Stimulated activated naive CD8-positive, alpha-beta T cell treated with anti-CD3 and anti-CD28 coated beads, Interleukin-15, Interleukin-2, amounts not matched to agents 100 ng/mL and 50 ng/mL, for 24 hours (primary cell): ENCODE measurements around the gene PLBD2.

ENCODE experiments used
- H3K27ac Mint-ChIP-seq: one replicate; pipeline ENCODE4 v1.8.0; 2021; ENCODE audit warnings: mild to moderate bottlenecking, mixed read lengths
- H3K27me3 Mint-ChIP-seq: one replicate; pipeline ENCODE4 v1.8.0; 2021; ENCODE audit warnings: mixed read lengths
- H3K36me3 Mint-ChIP-seq: one replicate; pipeline ENCODE4 v1.8.0; 2021; ENCODE audit warnings: low read depth, mixed read lengths
- H3K4me1 Mint-ChIP-seq: one replicate; pipeline ENCODE4 v1.8.0; 2021; ENCODE audit warnings: low read depth, mixed read lengths
- H3K4me3 Mint-ChIP-seq: one replicate; pipeline ENCODE4 v1.8.0; 2021; ENCODE audit warnings: mild to moderate bottlenecking, mixed read lengths
- H3K9me3 Mint-ChIP-seq: one replicate; pipeline ENCODE4 v1.8.0; 2021; ENCODE audit warnings: mixed read lengths

Gene PLBD2

DNA sequence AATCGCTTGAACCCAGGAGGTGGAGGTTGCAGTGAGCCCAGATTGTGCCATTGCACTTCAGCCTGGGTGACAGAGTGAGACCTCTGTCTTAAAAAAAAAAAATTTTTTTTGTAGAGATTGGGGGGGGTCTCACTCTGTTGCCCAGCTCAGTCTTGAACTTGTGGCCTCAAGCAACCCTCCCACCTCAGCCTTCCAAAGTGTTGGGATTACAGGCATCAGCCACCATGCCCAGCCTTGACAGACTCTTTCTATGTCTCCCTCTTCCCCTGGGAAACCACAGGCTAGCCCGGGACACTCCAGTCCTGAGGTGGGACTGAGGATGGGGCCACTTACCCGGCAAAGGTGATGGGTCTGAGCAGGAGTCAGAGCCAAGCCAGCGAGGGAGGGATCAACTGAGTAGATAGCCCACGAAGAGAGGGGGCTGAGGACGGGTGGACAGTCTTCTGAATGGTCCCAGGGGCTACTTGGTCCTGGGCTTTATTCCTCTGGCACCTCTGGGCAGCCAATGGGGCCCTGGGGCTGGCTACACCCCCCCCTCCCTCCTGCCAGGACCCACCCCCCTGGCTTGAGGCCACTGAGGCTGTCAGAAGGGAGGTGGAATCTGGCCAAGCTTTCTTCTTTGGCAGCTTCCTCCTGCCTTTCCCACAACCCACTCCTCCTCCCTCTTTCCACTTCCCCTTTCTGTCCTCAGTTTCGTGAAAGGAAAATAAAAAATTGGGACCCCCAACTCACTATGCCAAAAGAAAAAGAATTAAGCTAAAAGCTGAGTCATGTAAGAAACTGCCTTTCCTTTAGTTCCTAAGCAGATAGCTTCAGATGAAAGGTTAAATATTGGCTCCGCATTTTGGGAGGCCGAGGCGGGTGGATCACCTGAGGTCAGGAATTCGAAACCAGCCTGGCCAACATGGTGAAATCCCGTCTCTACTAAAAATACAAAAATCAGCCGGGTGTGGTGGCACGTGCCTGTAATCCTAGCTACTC is 45.3 kb downstream of the PLBD2 start, which contains the start of gene SDS:
Gene SDS (minus strand): TSS at position 453 of the 981 bp plus-strand sequence. CDS start 4,179 bp downstream, outside the sequence.
- no peaks in the 10 kb centered on the region for H3K36me3 Mint-ChIP-seq
- H3K4me1 Mint-ChIP-seq, result no peaks in the 10 kb centered on the region
- H3K27ac Mint-ChIP-seq, result no peak within 1 kb of the TSS
- H3K9me3 Mint-ChIP-seq, result no peaks in the 10 kb centered on the region
- no peak within 1 kb of the TSS for H3K4me3 Mint-ChIP-seq
- H3K27me3 Mint-ChIP-seq, result peaks cover 17% of the 10 kb centered on the region

DNA sequence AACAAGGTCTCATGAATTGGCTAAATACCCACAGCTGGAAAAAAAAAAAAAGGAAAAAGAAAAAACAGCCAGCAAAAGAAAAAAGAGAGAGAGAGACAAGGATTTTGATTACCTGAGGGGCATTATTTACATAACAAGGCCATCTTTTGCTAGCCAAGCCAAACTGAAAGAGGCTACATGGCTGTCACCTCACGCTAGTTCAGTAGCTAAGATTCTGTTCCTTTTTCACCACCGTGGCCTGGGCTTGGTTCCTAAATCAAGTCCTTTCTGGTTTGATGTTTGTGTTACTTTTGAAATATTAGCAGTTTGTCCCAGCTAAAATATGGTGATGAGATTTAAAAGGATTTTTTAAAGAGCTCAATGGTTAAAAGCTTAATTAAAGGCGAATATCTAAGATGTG is 47.3 kb downstream of the PLBD2 start:
- no peak overlapping the region for H3K27ac Mint-ChIP-seq
- H3K27me3 Mint-ChIP-seq, result peaks cover 23% of the 10 kb centered on the region
- H3K36me3 Mint-ChIP-seq, result no peaks in the 10 kb centered on the region
- no peak overlapping the region for H3K4me3 Mint-ChIP-seq
- no peaks in the 10 kb centered on the region for H3K4me1 Mint-ChIP-seq
- no peaks in the 10 kb centered on the region for H3K9me3 Mint-ChIP-seq

DNA sequence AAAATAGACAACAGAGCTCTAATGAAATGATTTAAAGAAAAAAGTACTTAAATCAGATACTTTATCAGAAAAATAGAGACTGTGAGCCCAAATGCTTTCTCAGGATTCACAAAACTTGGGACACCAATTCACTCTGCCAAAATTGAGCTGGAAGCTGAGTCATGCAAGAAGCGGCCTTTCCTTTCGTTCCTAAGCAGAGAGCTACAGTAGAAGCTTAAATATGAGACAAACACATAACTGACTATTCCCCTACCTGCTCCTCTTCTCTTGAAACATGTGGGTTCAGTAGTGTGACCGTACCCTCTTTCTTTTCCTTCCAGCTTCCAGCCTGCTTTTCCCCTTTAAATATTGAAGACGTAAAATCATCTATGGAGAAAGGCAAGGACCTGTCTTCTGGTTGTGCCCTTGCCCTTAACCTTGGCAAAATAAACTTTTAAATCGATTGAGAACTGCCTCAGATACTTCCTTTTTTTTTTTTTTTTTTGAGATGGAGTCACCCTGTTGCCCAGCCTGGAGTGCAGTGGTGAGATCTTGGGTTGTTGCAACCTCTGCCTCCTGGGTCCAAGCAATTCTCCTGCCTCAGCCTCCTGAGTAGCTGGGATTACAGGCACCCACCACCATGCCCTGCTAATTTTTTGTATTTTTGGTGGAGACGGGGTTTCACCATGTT is 49.7 kb downstream of the PLBD2 start:
- H3K4me3 Mint-ChIP-seq, result no peak overlapping the region
- no peaks in the 10 kb centered on the region for H3K36me3 Mint-ChIP-seq
- H3K4me1 Mint-ChIP-seq, result no peaks in the 10 kb centered on the region
- H3K9me3 Mint-ChIP-seq, result no peaks in the 10 kb centered on the region
- no peak overlapping the region for H3K27ac Mint-ChIP-seq
- peaks cover 23% of the 10 kb centered on the region for H3K27me3 Mint-ChIP-seq

DNA sequence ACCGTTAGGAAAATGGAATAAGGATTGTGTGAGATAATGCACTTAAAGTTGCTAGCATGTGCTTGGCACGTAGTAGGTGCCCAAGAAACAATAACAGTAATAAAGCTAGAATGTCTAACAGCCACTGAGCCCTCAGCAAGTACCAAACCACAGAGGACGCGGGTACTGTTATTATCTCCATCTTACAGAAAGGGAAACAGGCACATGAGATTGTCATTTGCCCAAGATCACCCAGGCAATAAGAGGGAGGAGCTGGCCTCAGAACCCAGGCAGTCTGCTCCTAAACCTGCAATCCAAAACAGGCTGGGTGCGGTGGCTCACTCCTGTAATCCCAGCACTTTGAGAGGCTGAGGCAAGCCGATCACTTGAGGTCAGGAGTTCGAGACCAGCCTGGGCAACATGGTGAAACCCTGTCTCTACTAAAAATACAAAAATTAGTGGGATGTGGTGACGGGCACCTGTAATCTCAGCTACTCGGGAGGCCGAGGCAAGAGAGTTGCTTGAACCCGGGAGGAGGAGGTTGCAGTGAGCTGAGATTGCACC is 50.4 kb downstream of the PLBD2 start:
- Mint-ChIP-seq H3K9me3 (no peaks in the 10 kb centered on the region), H3K4me1 (no peaks in the 10 kb centered on the region), H3K27me3 (peaks cover 22% of the 10 kb centered on the region), H3K36me3 (no peaks in the 10 kb centered on the region), H3K4me3 (no peak overlapping the region), H3K27ac (no peak overlapping the region)

DNA sequence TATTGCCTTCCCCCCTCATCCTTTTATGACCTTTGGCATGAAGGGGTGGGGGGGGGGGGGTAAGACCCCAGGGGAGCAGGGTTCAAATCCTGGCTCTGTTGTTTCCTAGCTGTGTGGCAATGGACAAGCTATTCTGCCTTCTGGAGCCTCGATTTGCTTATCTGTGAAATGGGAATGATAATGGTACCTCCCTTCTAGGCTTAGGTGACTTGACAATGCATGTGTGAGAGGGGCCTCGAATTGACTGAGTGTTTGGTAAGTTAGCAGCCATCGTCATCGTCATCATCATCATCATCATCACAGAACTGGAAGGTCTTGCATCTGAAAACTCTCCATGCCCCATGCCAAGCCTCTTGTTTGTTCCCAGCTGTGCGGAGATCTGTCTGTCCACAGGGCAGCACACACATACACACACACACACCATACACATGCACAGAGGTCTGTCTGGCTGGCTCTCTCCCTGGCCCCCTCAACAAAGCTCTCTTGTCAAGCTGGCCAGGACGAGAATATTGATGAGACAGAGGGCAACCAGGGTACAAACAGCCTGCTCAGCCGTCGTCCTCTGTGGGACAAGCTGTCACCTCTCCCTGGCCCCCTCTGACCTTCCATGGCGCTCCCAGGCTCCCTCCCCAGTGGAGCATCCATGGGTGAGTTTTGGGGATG is 51.2 kb downstream of the PLBD2 start:
- Mint-ChIP-seq H3K36me3 (no peaks in the 10 kb centered on the region), H3K4me1 (no peaks in the 10 kb centered on the region), H3K4me3 (no peak overlapping the region), H3K27ac (no peak overlapping the region), H3K9me3 (no peaks in the 10 kb centered on the region), H3K27me3 (peaks cover 15% of the 10 kb centered on the region)

DNA sequence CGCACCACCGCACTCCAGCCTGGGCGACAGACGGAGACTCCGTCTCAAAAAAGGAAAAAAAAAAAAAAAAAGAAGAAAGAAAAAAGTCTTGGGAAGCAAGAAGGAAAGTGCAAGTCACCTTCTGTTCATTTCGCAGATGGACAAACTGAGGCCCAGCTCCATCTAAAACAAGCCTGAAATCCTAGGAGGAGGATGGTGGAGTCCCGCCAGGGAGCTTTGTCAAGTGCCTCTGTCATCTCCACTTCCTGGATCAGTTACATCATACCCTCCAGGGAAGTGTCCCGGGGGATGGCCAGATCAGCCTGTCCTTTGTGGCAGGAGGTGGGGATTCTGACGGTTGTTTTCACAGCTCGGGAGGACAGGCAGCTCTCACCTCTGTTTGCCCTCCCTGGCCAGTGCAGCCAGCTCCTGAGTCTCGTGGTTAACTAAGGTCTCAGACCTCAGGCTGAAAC is 55.1 kb downstream of the PLBD2 start:
- H3K9me3 Mint-ChIP-seq, result no peaks in the 10 kb centered on the region
- H3K36me3 Mint-ChIP-seq, result no peaks in the 10 kb centered on the region
- peaks cover 15% of the 10 kb centered on the region for H3K27me3 Mint-ChIP-seq
- no peak overlapping the region for H3K27ac Mint-ChIP-seq
- H3K4me3 Mint-ChIP-seq, result no peak overlapping the region
- H3K4me1 Mint-ChIP-seq, result no peaks in the 10 kb centered on the region

DNA sequence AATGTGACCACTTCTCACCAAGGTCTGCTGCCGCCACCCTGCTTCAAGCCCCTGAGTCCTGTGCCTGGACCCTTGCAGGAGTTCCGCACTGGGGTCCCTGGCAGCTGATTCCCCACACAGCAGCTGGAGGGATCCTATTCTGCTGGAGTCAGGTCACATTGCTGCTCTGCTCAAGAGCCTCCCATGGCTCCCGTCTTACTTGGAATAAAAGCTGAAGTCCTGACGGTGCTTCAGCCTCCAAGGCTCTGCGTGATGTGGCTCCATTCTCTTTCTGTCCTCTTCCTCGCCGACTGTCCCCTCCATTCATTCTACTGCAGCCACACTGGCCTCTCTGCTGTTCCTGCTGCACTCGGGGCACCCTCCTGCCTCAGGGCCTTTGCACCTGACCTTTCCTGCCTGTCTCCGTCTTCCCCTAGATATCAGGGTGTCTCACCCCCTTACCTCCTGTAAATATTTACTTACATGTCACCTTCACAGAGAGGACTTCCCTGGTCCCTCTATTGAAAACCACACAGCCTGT is 56.2 kb downstream of the PLBD2 start:
- no peak overlapping the region for H3K27ac Mint-ChIP-seq
- H3K27me3 Mint-ChIP-seq, result peaks cover 15% of the 10 kb centered on the region
- H3K36me3 Mint-ChIP-seq, result no peaks in the 10 kb centered on the region
- no peaks in the 10 kb centered on the region for H3K9me3 Mint-ChIP-seq
- H3K4me1 Mint-ChIP-seq, result no peaks in the 10 kb centered on the region
- no peak overlapping the region for H3K4me3 Mint-ChIP-seq

DNA sequence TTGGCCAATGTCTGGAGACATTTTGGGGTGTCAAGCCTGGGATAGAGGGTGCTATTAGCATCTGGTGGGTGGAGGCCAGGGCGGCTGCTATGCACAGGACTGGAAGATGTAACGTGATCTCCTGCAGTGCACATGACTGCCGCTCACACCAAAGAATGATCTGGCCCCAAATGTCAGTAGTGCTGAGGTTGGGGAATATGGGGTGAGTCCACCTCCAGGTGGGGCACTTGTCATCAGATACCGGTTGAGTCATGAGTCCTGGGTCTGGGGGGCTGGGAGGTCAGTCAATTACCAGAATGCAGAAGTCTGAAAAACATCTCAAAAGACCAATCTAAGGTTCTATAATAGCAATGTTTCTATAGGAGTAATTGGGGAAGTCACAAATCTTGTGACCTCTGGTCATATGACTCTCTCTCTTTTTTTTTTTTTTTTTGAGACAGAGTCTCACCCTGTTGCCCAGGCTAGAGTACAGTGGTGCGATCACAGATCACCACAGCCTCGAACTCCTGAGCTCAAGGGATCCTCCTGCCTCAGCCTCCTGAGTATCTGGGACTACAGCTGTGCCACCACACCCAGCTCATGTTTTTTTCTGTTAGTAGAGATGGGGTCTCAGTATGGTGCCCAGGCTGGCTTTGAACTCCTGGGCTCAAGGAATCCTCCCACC is 57.8 kb downstream of the PLBD2 start:
- Mint-ChIP-seq H3K9me3 (no peaks in the 10 kb centered on the region), H3K4me3 (no peak overlapping the region), H3K27ac (no peak overlapping the region), H3K4me1 (no peaks in the 10 kb centered on the region), H3K27me3 (peaks cover 10% of the 10 kb centered on the region), H3K36me3 (no peaks in the 10 kb centered on the region)

DNA sequence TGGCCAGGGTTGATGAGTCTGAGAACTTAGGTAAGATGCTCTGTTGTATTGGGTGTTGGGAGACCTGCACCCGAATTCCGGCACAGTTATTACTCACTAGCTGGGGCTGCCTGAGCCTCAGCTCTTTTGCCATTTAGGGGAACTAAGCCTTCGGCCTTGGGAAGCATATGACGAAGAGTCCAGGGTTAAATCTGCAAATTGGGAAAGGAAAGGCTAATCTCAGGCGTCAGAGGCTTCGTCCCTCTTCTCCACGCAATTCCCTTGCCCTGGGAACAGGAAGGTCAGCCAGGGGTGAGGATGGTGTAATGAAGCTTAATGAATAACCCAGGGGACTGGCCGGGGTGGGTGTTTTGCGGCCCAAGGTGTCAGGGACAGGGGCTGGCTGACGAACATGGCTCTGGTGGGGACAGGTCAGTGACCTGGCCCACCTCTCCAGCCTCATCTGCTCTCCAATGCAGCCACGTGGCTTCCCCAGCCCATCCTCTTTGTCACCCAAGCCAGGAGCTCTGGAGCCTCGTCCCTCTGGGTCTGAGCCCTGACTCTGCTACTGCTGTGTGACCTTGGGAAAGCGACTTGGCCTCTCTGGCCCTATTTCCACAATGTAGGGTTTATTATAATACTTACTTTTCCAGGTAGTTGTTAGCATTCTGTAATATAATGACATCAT is 60.0 kb downstream of the PLBD2 start:
- Mint-ChIP-seq H3K9me3 (no peaks in the 10 kb centered on the region), H3K4me1 (peaks cover 8% of the 10 kb centered on the region), H3K27ac (no peak overlapping the region), H3K4me3 (no peak overlapping the region), H3K27me3 (peaks cover 10% of the 10 kb centered on the region), H3K36me3 (no peaks in the 10 kb centered on the region)

DNA sequence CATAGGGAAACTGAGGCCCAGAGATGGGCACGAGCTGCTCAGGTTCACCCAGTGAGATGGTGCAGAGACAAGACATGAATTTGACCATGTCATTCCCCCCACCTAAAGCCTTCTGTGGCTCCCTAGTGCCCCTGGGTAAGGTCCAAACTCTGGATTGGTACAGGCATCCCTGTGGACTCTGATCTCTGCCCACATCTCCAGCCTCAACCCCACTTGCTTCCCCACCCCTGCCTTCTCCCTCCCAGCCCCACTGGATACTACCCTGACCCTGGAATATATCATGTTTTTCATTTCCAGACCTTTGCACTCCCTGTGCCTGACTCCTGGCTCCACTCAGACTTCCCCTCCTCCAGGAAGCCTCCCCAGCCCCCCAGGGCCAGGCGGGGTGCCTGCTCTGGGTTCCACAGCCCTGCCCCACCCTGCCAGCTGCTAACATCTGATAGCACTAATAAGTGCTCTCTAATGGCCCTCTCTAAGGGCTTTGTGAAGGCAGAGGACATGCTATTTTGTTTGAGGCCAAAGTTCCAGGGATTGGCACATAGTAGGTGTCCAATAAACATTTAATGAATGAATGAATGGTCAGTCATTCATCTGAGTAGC is 62.7 kb downstream of the PLBD2 start:
- Mint-ChIP-seq H3K27me3 (peaks cover 8% of the 10 kb centered on the region), H3K4me1 (peaks cover 8% of the 10 kb centered on the region), H3K9me3 (no peaks in the 10 kb centered on the region), H3K4me3 (no peak overlapping the region), H3K36me3 (no peaks in the 10 kb centered on the region), H3K27ac (no peak overlapping the region)

DNA sequence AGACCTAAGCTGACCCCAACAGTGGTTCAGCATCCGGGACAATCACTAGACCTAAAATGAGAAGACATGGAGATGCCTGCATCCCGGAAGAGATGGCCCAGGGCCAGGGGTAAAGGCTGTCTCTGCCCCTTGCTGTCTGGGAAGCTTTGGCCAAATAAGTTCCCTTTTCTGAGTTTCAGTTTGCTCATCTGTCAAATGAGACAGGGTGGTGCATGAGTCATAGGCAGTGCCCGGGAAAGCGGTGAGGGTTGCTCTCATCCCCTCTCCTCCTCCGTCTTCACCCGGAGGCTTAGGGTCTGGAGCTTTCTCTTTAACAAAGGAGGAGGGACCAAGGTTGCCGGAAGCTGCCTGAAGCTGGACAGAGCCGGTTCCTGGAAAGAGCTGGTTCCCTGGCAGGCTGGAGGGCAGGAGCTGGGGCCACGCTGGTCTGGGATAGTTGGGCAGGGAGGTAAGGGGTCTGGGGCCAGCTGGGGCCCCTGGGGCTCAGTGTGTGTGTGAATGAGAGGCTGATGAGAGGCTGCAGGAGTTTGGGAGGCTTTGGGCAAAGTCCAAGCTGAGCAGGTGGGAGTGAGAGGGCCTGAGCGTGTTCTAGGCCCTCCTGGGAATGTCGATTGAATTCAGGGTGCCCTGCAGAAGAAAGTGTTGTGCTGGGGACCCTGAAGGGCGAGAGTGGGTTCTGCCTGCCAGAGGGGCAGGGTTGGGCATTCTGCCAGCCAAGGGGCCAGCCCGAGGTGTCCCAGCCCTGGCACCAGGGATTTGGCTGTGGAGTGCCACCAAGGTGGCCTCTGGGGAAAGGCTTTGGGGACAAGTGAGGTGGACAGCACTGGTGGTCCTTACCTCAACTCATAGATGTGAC is 63.9 kb downstream of the PLBD2 start, which contains the start of gene SDSL:
Gene SDSL (plus strand): TSS at position 351 of the 856 bp plus-strand sequence. CDS start 5,603 bp downstream, outside the sequence.
- H3K9me3 Mint-ChIP-seq, result no peaks in the 10 kb centered on the region
- peaks cover 8% of the 10 kb centered on the region for H3K4me1 Mint-ChIP-seq
- peak within 1 kb of the TSS; percentile 45 for H3K4me3 Mint-ChIP-seq
- peaks cover 9% of the 10 kb centered on the region for H3K27me3 Mint-ChIP-seq
- peak within 1 kb of the TSS; percentile 32 for H3K27ac Mint-ChIP-seq
- no peaks in the 10 kb centered on the region for H3K36me3 Mint-ChIP-seq

DNA sequence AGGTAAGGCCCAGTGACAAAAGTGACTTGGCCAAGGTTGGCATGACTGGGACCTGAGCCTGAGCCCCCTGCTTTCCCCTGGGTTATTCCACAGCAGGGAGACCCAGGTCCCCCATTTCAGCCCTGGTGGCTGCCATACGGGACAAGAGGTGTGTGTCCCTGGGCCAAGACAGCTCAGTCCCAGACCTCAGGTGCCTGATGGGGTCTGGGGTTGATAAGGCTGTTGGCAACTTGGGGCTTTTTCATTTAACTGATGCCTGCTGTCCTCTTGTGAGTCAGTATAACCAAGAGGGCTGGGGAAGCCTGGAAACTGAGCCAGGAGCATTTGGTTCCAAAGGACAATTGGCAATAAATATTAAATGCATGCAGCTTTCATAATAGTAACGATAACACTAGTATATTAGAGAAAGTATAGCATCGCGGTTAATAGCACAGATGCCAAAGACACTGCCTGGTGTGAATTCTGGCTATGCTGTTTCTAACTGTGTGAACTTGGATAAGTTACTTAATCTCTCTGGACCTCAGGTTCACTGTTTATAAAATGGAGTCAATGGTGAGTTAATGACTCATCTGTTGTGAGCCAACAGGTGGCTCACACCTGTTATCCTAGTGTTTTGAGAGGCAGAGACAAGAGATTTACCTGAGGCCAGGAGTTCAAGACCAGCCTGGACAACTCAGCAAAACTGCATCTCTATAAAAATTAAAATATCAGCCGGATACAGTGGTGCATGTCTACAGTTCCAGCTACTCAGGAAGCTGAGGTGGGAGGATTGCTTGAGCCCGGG is 64.7 kb downstream of the PLBD2 start:
- Mint-ChIP-seq H3K9me3 (no peaks in the 10 kb centered on the region), H3K4me3 (no peak overlapping the region), H3K27me3 (peaks cover 9% of the 10 kb centered on the region)

More for the DNA sequence above, 64.7 kb downstream of the PLBD2 start:
- no peak overlapping the region for H3K27ac Mint-ChIP-seq
- peaks cover 8% of the 10 kb centered on the region for H3K4me1 Mint-ChIP-seq
- no peaks in the 10 kb centered on the region for H3K36me3 Mint-ChIP-seq
